HepG2 (cell line): ENCODE data around the gene ESYT3. TPM values are rescaled to one million over a fixed set of nuclear protein-coding genes. Genes with fewer than 3 reads are reported as not detected.
A peak's percentile ranks its signal among the peaks of the same experiment; 100 is the strongest.

Source experiments
- AGO2 ChIP-seq: fragments of 200-400 bp; formaldehyde crosslinking; optimal IDR thresholded peaks from 2 replicates; pipeline ENCODE3; 2017; ENCODE audit warnings: mild to moderate bottlenecking, low read depth, low read length, moderate library complexity
- AHR ChIP-seq: IDR thresholded peaks from 2 replicates; pipeline ENCODE4 v1.6.1; 2018; ENCODE audit warnings: missing genetic modification reagents, missing compliant biosample characterization
- ATF4 ChIP-seq, 2 experiments: fragments of 450-650 bp in 1 of 2; sonication (generic) in 1 of 2; formaldehyde crosslinking; IDR thresholded peaks; 2 replicates each; pipeline versions ENCODE4 v1.5.0 to v1.8.0; 2020 to 2022; ENCODE audit warnings: mild to moderate bottlenecking in 1 of 2, missing genetic modification reagents in 1 of 2
- CREBL2 ChIP-seq: sonication (generic); formaldehyde crosslinking; IDR thresholded peaks from 2 replicates; pipeline ENCODE4 v1.8.1; 2023; ENCODE audit warnings: missing genetic modification reagents, mild to moderate bottlenecking, borderline replicate concordance
- CSRNP1 ChIP-seq: sonication (generic); formaldehyde crosslinking; IDR thresholded peaks from 2 replicates; pipeline ENCODE4 v1.8.1; 2023; ENCODE audit warnings: mild to moderate bottlenecking, missing genetic modification reagents
- ETV6 ChIP-seq: sonication (generic); formaldehyde crosslinking; conservative IDR thresholded peaks from 2 replicates; pipeline ENCODE4 v1.4.0; 2020; ENCODE audit warnings: missing genetic modification reagents
- GATA4 ChIP-seq: sonication (generic); IDR thresholded peaks from 2 replicates; pipeline ENCODE4 v1.6.1; 2016; ENCODE audit warnings: antibody characterized with exemption, low read depth, borderline replicate concordance
- HMG20B ChIP-seq: conservative IDR thresholded peaks from 2 replicates; pipeline ENCODE4 v1.6.1; 2016; ENCODE audit warnings: missing genetic modification reagents, missing compliant biosample characterization
- ISL2 ChIP-seq: sonication (generic); formaldehyde crosslinking; IDR thresholded peaks from 2 replicates; pipeline ENCODE4 v1.5.0; 2020; ENCODE audit warnings: missing genetic modification reagents
- LRRFIP1 ChIP-seq: sonication (generic); formaldehyde crosslinking; conservative IDR thresholded peaks from 2 replicates; pipeline ENCODE4 v1.4.0; 2020; ENCODE audit warnings: missing genetic modification reagents
- MAFG ChIP-seq: sonication (generic); formaldehyde crosslinking; IDR thresholded peaks from 2 replicates; pipeline ENCODE4 v1.5.1; 2020; ENCODE audit warnings: mild to moderate bottlenecking, missing genetic modification reagents
- MIER3 ChIP-seq: IDR thresholded peaks from 2 replicates; pipeline ENCODE4 v1.6.1; 2016; ENCODE audit warnings: missing compliant biosample characterization, borderline replicate concordance
- MTA1 ChIP-seq: sonication (generic); formaldehyde crosslinking; IDR thresholded peaks from 2 replicates; pipeline ENCODE4 v1.4.0; 2020; ENCODE audit warnings: missing genetic modification reagents, mild to moderate bottlenecking, borderline replicate concordance
- PHF20 ChIP-seq: sonication (generic); formaldehyde crosslinking; IDR thresholded peaks from 2 replicates; pipeline ENCODE4 v1.5.0; 2020; ENCODE audit warnings: mild to moderate bottlenecking, missing genetic modification reagents
- PRMT3 ChIP-seq: sonication (generic); formaldehyde crosslinking; IDR thresholded peaks from 2 replicates; pipeline ENCODE4 v1.8.1; 2022; ENCODE audit warnings: low read depth, mild to moderate bottlenecking, moderate library complexity, missing genetic modification reagents, borderline replicate concordance
- RFX1 ChIP-seq: fragments of 450-650 bp; IDR thresholded peaks from 2 replicates; pipeline ENCODE4 v1.6.1; 2017
- SIN3B ChIP-seq: fragments of 150-350 bp; IDR thresholded peaks from 2 replicates; pipeline ENCODE4 v1.6.1; 2014; ENCODE audit warnings: low read length
- TFAP4 ChIP-seq: sonication (generic); IDR thresholded peaks from 2 replicates; pipeline ENCODE4 v1.6.1; 2016; ENCODE audit warnings: low read depth, borderline replicate concordance
- ZBTB14 ChIP-seq: sonication (generic); formaldehyde crosslinking; IDR thresholded peaks from 2 replicates; pipeline ENCODE4 v1.4.0; 2020; ENCODE audit warnings: missing genetic modification reagents
- ZBTB42 ChIP-seq: sonication (generic); formaldehyde crosslinking; IDR thresholded peaks from 2 replicates; pipeline ENCODE4 v1.5.0; 2020; ENCODE audit warnings: mild to moderate bottlenecking, missing genetic modification reagents
- ZNF232 ChIP-seq: sonication (generic); formaldehyde crosslinking; IDR thresholded peaks from 2 replicates; pipeline ENCODE4 v1.4.0; 2020; ENCODE audit warnings: missing genetic modification reagents, borderline replicate concordance
- ZNF530 ChIP-seq: sonication (generic); formaldehyde crosslinking; IDR thresholded peaks from 2 replicates; pipeline ENCODE4 v1.5.0; 2020; ENCODE audit warnings: low read depth, mild to moderate bottlenecking, missing genetic modification reagents
- ZNF788 ChIP-seq: sonication (generic); formaldehyde crosslinking; IDR thresholded peaks from 2 replicates; pipeline ENCODE4 v1.5.0; 2020; ENCODE audit warnings: mild to moderate bottlenecking, missing genetic modification reagents, borderline replicate concordance
- polyA plus RNA-seq, 8 experiments: library from polyadenylated mRNA; depleted of rRNA in 3 of 8; stranded (reverse) in 7 of 8; unstranded in 1 of 8; fragments of >200 nt; fragmentation: Illumina TruSeq in 4 of 8; extraction: Trizol in 4 of 8; gene quantifications; 2 replicates each; pipeline versions ENCODE4 v1.2.1 to v1.2.3, GENCODE V29; 2011 to 2016; ENCODE audit warnings: low read depth in 4 of 8, missing spikeins in 1 of 8, mixed read lengths in 1 of 8; ENCODE audit not compliant: insufficient read depth in 1 of 8
- total RNA-seq, 5 experiments: library from RNA; depleted of rRNA; stranded (reverse); fragments of >200 nt; fragmentation: Illumina TruSeq; extraction: Trizol; gene quantifications; 2 replicates each; pipeline ENCODE4 v1.2.3, GENCODE V29; 2016; ENCODE audit warnings: low read depth in 1 of 5

Gene ESYT3
- total and polyA plus RNA-seq, 2 of the 13 experiments (the other 11 are each of a cell fraction or from before 2014, with no cell fraction given): 1.5 to 4.1 TPM

- TF ChIP-seq MAFG (CRISPR knock-in tag): no peak
- TF ChIP-seq PRMT3 (CRISPR knock-in tag): no peak
- no peak for TF ChIP-seq SIN3B
- peak; percentile 85 for TF ChIP-seq ZNF788
- TF ChIP-seq ISL2 (CRISPR knock-in tag): peak; percentile 72
- TF ChIP-seq ATF4 (CRISPR knock-in tag; IDR thresholded peaks at IDR 0.05): 0 out of 4 replicates have a peak, but pooled peaks of 1 of the 2 experiments have one; percentile 66
- no peak for TF ChIP-seq MIER3 (CRISPR knock-in tag)
- no peak for TF ChIP-seq RFX1
- peak; percentile 89 for TF ChIP-seq ZBTB42 (CRISPR knock-in tag)
- TF ChIP-seq AHR (CRISPR knock-in tag): peak; percentile 85; the same call in 1 of the 2 replicates
- TF ChIP-seq ZNF232: peak; percentile 96
- peak; percentile 48; the same call in 1 of the 2 replicates for TF ChIP-seq HMG20B
- peak; percentile 75; the same call in 1 of the 2 replicates for TF ChIP-seq CREBL2
- no peak for TF ChIP-seq AGO2
- peak; percentile 81; the same call in 1 of the 2 replicates for TF ChIP-seq ETV6
- peak; percentile 86; the same call in 1 of the 2 replicates for TF ChIP-seq MTA1 (CRISPR knock-in tag)
- no peak for TF ChIP-seq GATA4
- no peak for TF ChIP-seq PHF20 (CRISPR knock-in tag)
- TF ChIP-seq TFAP4: peak; percentile 83; the same call in 1 of the 2 replicates
- TF ChIP-seq ZBTB14 (CRISPR knock-in tag): peak; percentile 40; the same call in 1 of the 2 replicates
- TF ChIP-seq CSRNP1 (CRISPR knock-in tag): peak; percentile 94
- TF ChIP-seq LRRFIP1: no peak
- peak; percentile 77 for TF ChIP-seq ZNF530 (CRISPR knock-in tag)
Observed at GRCh38 chr3:138434276-138434874, at the start of gene ESYT3 (continued).
